IPS-18a (cell line): Measurements from ENCODE around the gene AMBRA1.

Source experiments
- H3K27ac ChIP-seq: one replicate; pipeline ENCODE4 v1.5.1; 2013; ENCODE audit warnings: low read length
- H3K27me3 ChIP-seq: one replicate; pipeline ENCODE4 v1.6.1; 2013; ENCODE audit warnings: mild to moderate bottlenecking, low read length; ENCODE audit not compliant: control insufficient read depth, insufficient read depth
- H3K36me3 ChIP-seq: one replicate; pipeline ENCODE4 v1.6.1; 2013; ENCODE audit warnings: low read depth, low read length; ENCODE audit not compliant: control insufficient read depth
- H3K4me1 ChIP-seq: one replicate; pipeline ENCODE4 v1.6.1; 2013; ENCODE audit warnings: low read depth, low read length; ENCODE audit not compliant: control insufficient read depth
- H3K4me3 ChIP-seq: one replicate; pipeline ENCODE4 v1.5.1; 2013; ENCODE audit warnings: low read length
- H3K9ac ChIP-seq: one replicate; pipeline ENCODE4 v1.6.1; 2013; ENCODE audit warnings: mild to moderate bottlenecking, low read length, moderate library complexity
- H3K9me3 ChIP-seq: one replicate; pipeline ENCODE4 v1.6.1; 2013; ENCODE audit warnings: low read depth, low read length; ENCODE audit not compliant: control insufficient read depth

The AMBRA1 gene

DNA sequence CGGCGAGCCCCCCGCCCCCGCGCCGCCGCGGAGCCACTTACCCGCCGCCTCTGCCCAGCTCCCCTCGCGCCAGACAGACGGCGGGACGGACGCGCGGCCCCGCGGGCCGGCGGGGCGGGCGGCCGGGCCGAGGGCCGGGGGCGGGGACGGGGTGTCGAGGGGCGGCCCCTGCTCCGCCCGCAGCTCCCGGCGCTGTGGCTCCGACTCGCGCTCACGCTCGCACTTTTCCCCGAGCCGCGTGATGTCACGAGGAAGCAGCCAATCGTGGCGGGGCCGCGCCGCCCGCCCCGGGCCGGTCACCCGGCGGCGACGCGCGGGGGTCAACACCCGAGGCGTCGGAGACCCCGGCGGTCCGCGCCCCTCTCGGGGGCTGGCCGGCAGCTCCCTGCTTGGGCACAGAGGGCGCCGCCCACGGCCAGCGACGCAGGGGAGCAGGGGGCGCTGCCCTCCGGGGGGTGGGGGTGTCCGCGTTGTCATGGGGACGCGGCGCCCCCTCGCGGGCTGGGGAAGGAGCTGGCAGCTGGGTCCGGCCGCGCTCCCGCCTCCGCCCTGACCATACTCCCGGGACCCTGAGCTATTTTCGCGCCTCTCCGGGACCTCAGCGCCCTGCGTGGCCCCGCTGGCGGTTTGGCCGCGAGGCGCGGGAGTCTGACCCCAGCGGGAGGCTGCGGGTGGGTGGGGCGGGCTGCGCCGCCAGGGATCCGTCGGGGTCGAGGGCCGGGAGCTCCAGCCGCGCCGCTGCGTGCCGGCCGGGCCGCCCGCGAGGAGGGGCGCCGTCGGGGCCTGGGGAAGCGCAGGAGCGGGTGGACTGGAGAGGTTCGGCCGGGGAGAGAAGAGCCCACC, 202.0 kb downstream of the AMBRA1 start, which contains the start of gene CHRM4:
CHRM4 (minus strand) TSS at position 199 of the 843 bp plus-strand sequence. CDS start 5,219 bp downstream, outside the sequence.
- H3K36me3 ChIP-seq: no peaks in the 10 kb centered on the region
- H3K9ac ChIP-seq: no peak within 1 kb of the TSS
- H3K27ac ChIP-seq: no peak within 1 kb of the TSS
- peak within 1 kb of the TSS; percentile 63 for H3K4me3 ChIP-seq
- H3K9me3 ChIP-seq: no peaks in the 10 kb centered on the region
- peaks cover 67% of the 10 kb centered on the region for H3K27me3 ChIP-seq
- peaks cover 15% of the 10 kb centered on the region for H3K4me1 ChIP-seq

GRCh38 chr11:46391186-46391577, 202.6 kb downstream of the AMBRA1 start:
- H3K4me3 ChIP-seq: peak overlapping the region; percentile 33

GRCh38 chr11:46390331-46391171, 203.3 kb downstream of the AMBRA1 start:
- Histone ChIP-seq H3K4me3 (peak overlapping the region; percentile 53), H3K27ac (no peak overlapping the region), H3K27me3 (peaks cover 67% of the 10 kb centered on the region), H3K36me3 (no peaks in the 10 kb centered on the region), H3K4me1 (peaks cover 15% of the 10 kb centered on the region), H3K9ac (no peak overlapping the region), H3K9me3 (no peaks in the 10 kb centered on the region)

More at GRCh38 chr11:46391186-46391577, 202.6 kb downstream of the AMBRA1 start:
- Histone ChIP-seq H3K27ac (no peak overlapping the region), H3K27me3 (peaks cover 67% of the 10 kb centered on the region), H3K36me3 (no peaks in the 10 kb centered on the region), H3K9me3 (no peaks in the 10 kb centered on the region), H3K4me1 (peaks cover 15% of the 10 kb centered on the region), H3K9ac (no peak overlapping the region)

GRCh38 chr11:46389450-46390330, 204.1 kb downstream of the AMBRA1 start:
- Histone ChIP-seq H3K4me3 (peak overlapping the region; percentile 53), H3K36me3 (no peaks in the 10 kb centered on the region), H3K27me3 (peaks cover 67% of the 10 kb centered on the region), H3K27ac (no peak overlapping the region), H3K4me1 (peaks cover 15% of the 10 kb centered on the region), H3K9ac (no peak overlapping the region), H3K9me3 (no peaks in the 10 kb centered on the region)

DNA sequence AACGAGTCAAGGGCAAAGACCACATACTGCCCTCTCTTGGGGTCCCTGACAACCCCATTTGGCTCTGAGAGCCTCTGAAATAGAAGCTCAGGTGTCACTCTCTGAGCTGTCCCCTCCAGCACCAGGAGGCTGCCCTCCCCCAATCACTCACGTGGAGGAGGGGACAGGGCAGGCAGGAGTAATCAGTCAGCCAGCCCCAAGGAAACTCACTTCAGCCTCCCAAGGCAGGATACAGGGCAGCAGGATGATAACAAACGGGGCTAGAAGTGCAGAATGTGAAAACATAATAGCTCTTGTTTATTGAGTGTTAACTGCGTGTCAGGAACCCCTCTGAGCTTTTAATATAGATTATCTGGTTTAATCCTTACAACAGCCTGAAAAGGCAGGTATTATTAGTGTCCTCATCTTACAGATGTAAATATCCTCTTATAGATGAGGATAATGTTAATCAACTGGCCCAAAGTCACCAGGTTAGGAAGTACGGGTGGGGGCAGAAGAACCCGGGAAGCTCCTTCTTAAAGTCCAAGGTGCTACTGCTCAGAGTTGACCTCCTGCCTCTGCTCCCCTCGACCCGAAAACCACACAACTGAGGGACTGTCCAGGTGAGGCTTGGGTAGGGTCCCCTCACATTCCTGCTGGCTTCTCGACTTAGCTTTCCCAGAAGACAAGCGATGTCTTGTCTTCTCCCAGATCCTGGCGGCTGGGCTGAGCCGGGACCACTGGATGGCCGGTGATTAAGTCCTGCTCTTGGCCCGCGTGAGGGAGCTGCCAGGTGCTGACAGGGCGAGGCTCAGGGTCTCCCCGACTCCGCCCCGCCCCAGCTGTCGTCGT, 205.0 kb downstream of the AMBRA1 start:
- peaks cover 62% of the 10 kb centered on the region for H3K27me3 ChIP-seq

GRCh38 chr11:46387919-46388618, 205.8 kb downstream of the AMBRA1 start:
- Histone ChIP-seq H3K27ac (no peak overlapping the region), H3K9ac (no peak overlapping the region), H3K36me3 (peaks cover 7% of the 10 kb centered on the region), H3K4me3 (no peak overlapping the region), H3K4me1 (peaks cover 22% of the 10 kb centered on the region), H3K9me3 (no peaks in the 10 kb centered on the region), H3K27me3 (peaks cover 55% of the 10 kb centered on the region)

More for the DNA sequence above, 205.0 kb downstream of the AMBRA1 start:
- Histone ChIP-seq H3K9ac (no peak overlapping the region), H3K4me1 (peaks cover 15% of the 10 kb centered on the region), H3K27ac (no peak overlapping the region), H3K36me3 (peaks cover 3% of the 10 kb centered on the region), H3K9me3 (no peaks in the 10 kb centered on the region), H3K4me3 (peak overlapping the region; percentile 53)

DNA sequence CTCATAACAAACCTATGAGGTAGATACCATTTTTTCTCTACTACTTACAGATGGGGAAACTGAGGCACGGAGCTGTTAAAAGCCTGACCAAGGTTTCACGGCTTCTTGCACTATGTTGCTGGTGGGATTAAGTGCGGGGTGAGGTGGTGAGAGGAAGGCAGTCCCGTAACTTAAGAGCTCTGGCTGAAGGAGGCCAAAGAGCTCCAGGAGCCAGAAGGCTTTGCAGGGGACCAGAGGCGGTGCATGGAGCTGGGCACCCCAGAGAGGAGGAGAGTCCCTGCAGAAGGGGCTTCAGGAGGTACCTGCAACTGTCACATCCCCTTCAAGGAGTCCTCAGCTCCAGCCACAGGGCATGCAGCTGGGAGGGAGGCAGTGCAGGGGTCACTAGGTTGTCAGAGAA, 206.4 kb downstream of the AMBRA1 start:
- Histone ChIP-seq H3K27ac (no peak overlapping the region), H3K9ac (no peak overlapping the region), H3K4me3 (no peak overlapping the region), H3K27me3 (peaks cover 51% of the 10 kb centered on the region), H3K36me3 (peaks cover 7% of the 10 kb centered on the region), H3K9me3 (no peaks in the 10 kb centered on the region), H3K4me1 (peaks cover 27% of the 10 kb centered on the region)

DNA sequence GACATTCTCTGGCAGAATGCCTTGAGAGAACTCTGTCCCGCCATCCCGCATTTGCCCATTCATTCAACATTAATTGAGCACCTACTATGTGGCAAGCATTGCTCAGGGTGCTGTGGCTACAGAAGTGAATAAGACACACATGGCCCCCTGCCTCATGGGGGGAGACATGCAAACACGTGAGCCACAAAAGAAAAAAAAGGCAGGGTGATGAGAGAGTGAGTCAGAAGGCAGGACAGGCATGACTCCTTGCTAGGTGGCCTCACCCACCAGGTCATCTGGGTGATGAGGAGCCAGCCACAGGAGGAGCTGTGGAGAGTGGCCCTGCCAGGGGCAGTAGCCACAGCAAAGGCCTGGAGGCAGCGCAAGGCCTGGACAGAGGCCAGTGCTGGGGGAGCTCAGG, 207.1 kb downstream of the AMBRA1 start:
- Histone ChIP-seq H3K27me3 (peaks cover 46% of the 10 kb centered on the region), H3K9ac (no peak overlapping the region), H3K4me3 (no peak overlapping the region), H3K9me3 (no peaks in the 10 kb centered on the region), H3K27ac (no peak overlapping the region), H3K4me1 (peaks cover 27% of the 10 kb centered on the region), H3K36me3 (peaks cover 7% of the 10 kb centered on the region)

DNA sequence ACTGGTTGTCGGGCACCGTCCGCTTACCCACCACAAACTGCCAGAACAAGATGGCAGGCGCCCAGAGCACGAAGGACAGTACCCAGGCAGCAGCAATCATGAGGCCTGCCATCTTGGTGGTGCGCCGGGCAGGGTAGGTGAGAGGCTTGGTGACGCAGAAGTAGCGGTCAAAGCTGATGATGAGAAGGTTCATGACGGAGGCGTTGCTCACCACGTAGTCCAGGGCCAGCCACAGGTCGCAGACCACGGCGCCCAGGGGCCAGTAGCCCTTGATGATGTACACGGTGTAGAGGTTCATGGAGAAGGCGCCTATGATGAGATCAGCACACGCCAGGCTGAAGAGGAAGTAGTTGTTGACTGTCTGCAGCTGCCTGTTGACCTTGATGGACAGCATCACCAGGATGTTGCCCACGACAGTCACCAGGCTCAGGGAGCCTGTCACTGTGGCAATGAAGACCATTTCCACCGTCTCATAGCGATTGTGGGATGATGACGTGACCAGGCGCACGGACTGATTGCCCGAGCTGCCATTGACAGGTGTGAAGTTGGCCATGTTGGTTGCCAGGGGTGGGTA, 207.7 kb downstream of the AMBRA1 start:
- Histone ChIP-seq H3K9me3 (no peaks in the 10 kb centered on the region), H3K4me1 (peaks cover 27% of the 10 kb centered on the region), H3K36me3 (peaks cover 7% of the 10 kb centered on the region), H3K9ac (no peak overlapping the region), H3K27ac (no peak overlapping the region), H3K4me3 (no peak overlapping the region), H3K27me3 (peaks cover 43% of the 10 kb centered on the region)
